HepG2 (cell line): ENCODE data around the gene POU3F1. TPM values are rescaled to one million over a fixed set of nuclear protein-coding genes. Genes with fewer than 3 reads are reported as not detected.

ENCODE experiments used
- ATAC-seq: fragments of 200-7000 bp; cut with Tn5 transposase; 3 replicates; pipeline ENCODE4 v1.9.1; 2020; ENCODE audit warnings: mild to moderate bottlenecking, moderate library complexity
- BruUV-seq: library from RNA; stranded (reverse); fragments of 400-500 nt; replicated peaks from 2 replicates; lab custom pipeline; 2021; lab: Mats Ljungman, UMichigan
- CTCF ChIA-PET: fragments of 300-600 bp; formaldehyde crosslinking; extraction: SDS; loops from one replicate; lab custom pipeline; 2021; ENCODE audit warnings: low total read pairs, inconsistent platforms, low intra/inter-chr PET ratio; lab: Yijun Ruan, JAX
- POLR2A ChIA-PET: fragments of 350-600 bp; sonication (Branson Sonifier 250); formaldehyde crosslinking; loops from one replicate; lab custom pipeline; 2020; ENCODE audit warnings: antibody characterized with exemption, inconsistent platforms; lab: Yijun Ruan, JAX
- DNase-seq: peaks from one replicate; pipeline ENCODE4 v3.0.0-alpha.2; 2015; ENCODE audit warnings: low spot score
- FAIRE-seq: peaks from 3 replicates; lab custom pipeline; 2011; peaks lifted over from hg19 to GRCh38; lab: Jason Lieb, UNC
- H2AFZ ChIP-seq: one replicate; pipeline ENCODE4 v1.6.1; 2011; ENCODE audit warnings: low read length, inconsistent platforms
- H3K27ac ChIP-seq: fragments of 300-600 bp; 3 replicates; pipeline ENCODE4 v1.8.0; 2011; ENCODE audit warnings: mixed run types, mild to moderate bottlenecking, mixed read lengths, low read length, inconsistent platforms; ENCODE audit not compliant: insufficient read depth; ENCODE audit errors: extremely low read length
- H3K27me3 ChIP-seq, 2 experiments: fragments of 200-600 bp in 1 of 2; 2 replicates in 1 of 2; 3 replicates in 1 of 2; pipeline versions ENCODE4 v1.6.0 to v1.8.0; 2011; ENCODE audit warnings: low read length in 2 of 2, mild to moderate bottlenecking in 2 of 2, moderate library complexity in 2 of 2, inconsistent platforms in 1 of 2; ENCODE audit not compliant: insufficient read depth in 2 of 2, control insufficient read depth in 1 of 2
- H3K36me3 ChIP-seq, 2 experiments: fragments of 200-600 bp in 1 of 2; replicated peaks in 1 of 2; 2 replicates in 1 of 2; 3 replicates in 1 of 2; pipeline versions ENCODE4 v1.5.1 to v1.8.0; 2011; ENCODE audit warnings: low read length in 2 of 2, inconsistent platforms in 1 of 2; ENCODE audit not compliant: insufficient read depth in 2 of 2, control insufficient read depth in 1 of 2
- H3K4me1 ChIP-seq: 2 replicates; pipeline ENCODE4 v1.5.1; 2012; ENCODE audit warnings: low read length, inconsistent platforms; ENCODE audit not compliant: insufficient read depth
- H3K4me2 ChIP-seq: 2 replicates; pipeline ENCODE4 v1.6.0; 2011; ENCODE audit warnings: low read depth, low read length, inconsistent platforms
- H3K4me3 ChIP-seq, 3 experiments: fragments of 200-600 bp in 1 of 3; sonication (generic), shearing (Covaris generic) in 1 of 3; replicated peaks in 1 of 3; 2 replicates each; pipeline ENCODE4 v1.5.1; 2011 to 2016; ENCODE audit warnings: low read length in 3 of 3, inconsistent platforms in 2 of 3, low read depth in 2 of 3, mild to moderate bottlenecking in 2 of 3, control low read depth in 1 of 3, mixed read lengths in 1 of 3; ENCODE audit not compliant: insufficient read depth in 1 of 3
- H3K79me2 ChIP-seq: one replicate; pipeline ENCODE4 v1.6.1; 2011; ENCODE audit warnings: low read length, inconsistent platforms; ENCODE audit not compliant: insufficient read depth
- H3K9ac ChIP-seq: 2 replicates; pipeline ENCODE4 v1.6.0; 2011; ENCODE audit warnings: mild to moderate bottlenecking, low read depth, low read length, inconsistent platforms; ENCODE audit not compliant: insufficient read depth
- H3K9me3 ChIP-seq: 2 replicates; pipeline ENCODE4 v1.5.1; 2012; ENCODE audit warnings: mild to moderate bottlenecking, low read length
- H4K20me1 ChIP-seq: 2 replicates; pipeline ENCODE4 v1.6.0; 2011; ENCODE audit warnings: inconsistent platforms, mild to moderate bottlenecking, low read length, moderate library complexity; ENCODE audit not compliant: insufficient read depth
- AHDC1 ChIP-seq: sonication (generic); formaldehyde crosslinking; IDR thresholded peaks from 2 replicates; pipeline ENCODE4 v1.5.1; 2020; ENCODE audit warnings: mild to moderate bottlenecking, missing genetic modification reagents, borderline replicate concordance
- DRAP1 ChIP-seq: IDR thresholded peaks from 2 replicates; pipeline ENCODE4 v1.6.1; 2016; ENCODE audit warnings: missing genetic modification reagents, missing compliant biosample characterization
- FOXK1 ChIP-seq: sonication (generic); formaldehyde crosslinking; IDR thresholded peaks from 2 replicates; pipeline ENCODE4 v1.4.0; 2020; ENCODE audit warnings: low read depth, missing genetic modification reagents, borderline replicate concordance
- PAWR ChIP-seq: sonication (generic); formaldehyde crosslinking; IDR thresholded peaks from 2 replicates; pipeline ENCODE4 v1.4.0; 2020; ENCODE audit warnings: missing genetic modification reagents, mild to moderate bottlenecking, borderline replicate concordance
- PHF21A ChIP-seq: sonication (generic); formaldehyde crosslinking; IDR thresholded peaks from 2 replicates; pipeline ENCODE4 v1.5.0; 2020; ENCODE audit warnings: mild to moderate bottlenecking, missing genetic modification reagents
- RAD21 ChIP-seq: fragments of 450-650 bp; formaldehyde crosslinking; IDR thresholded peaks from 2 replicates; pipeline ENCODE4 v1.5.0; 2020; ENCODE audit warnings: mild to moderate bottlenecking
- SMC3 ChIP-seq: IDR thresholded peaks from 2 replicates; pipeline ENCODE4 v1.6.1; 2011; ENCODE audit warnings: low read length, improper control_type of control experiment
- STAG1 ChIP-seq: sonication (generic); formaldehyde crosslinking; IDR thresholded peaks from 2 replicates; pipeline ENCODE4 v1.4.0; 2020; ENCODE audit warnings: missing genetic modification reagents
- TCF12 ChIP-seq, 2 experiments: fragments of 450-650 bp in 1 of 2; sonication (generic) in 1 of 2; formaldehyde crosslinking in 1 of 2; IDR thresholded peaks; 2 replicates each; pipeline versions ENCODE4 v1.6.1 to v1.8.0; 2017 to 2022; ENCODE audit warnings: antibody characterized with exemption in 1 of 2, mild to moderate bottlenecking in 1 of 2, missing genetic modification reagents in 1 of 2, moderate library complexity in 1 of 2
- ZNF616 ChIP-seq: sonication (generic); formaldehyde crosslinking; IDR thresholded peaks from 2 replicates; pipeline ENCODE4 v1.5.0; 2020; ENCODE audit warnings: low read depth, mild to moderate bottlenecking, missing genetic modification reagents
- ZNF703 ChIP-seq: sonication (generic); formaldehyde crosslinking; IDR thresholded peaks from 2 replicates; pipeline ENCODE4 v1.5.1; 2020; ENCODE audit warnings: missing genetic modification reagents, mild to moderate bottlenecking, moderate library complexity, borderline replicate concordance
- ZNF709 ChIP-seq: sonication (generic); formaldehyde crosslinking; IDR thresholded peaks from 2 replicates; pipeline ENCODE4 v1.5.0; 2020; ENCODE audit warnings: mild to moderate bottlenecking, missing genetic modification reagents
- ZNF75D ChIP-seq: sonication (generic); formaldehyde crosslinking; IDR thresholded peaks from 2 replicates; pipeline ENCODE4 v1.8.1; 2023; ENCODE audit warnings: missing genetic modification reagents, mild to moderate bottlenecking, borderline replicate concordance
- WGBS: methylation state at CpG from one replicate; pipeline ENCODE4 v1.1.6; 2017; ENCODE audit warnings: low lambda C conversion rate; 5-methylcytosine and 5-hydroxymethylcytosine counted together
- in situ Hi-C: cut with HindIII; loops from 2 replicates; pipeline ENCODE4 v1.10.0; 2017; ENCODE audit warnings: low pct_unique_long_range_greater_than_20kb; ENCODE audit not compliant: extremely low pct_ligation_motif_present
- intact Hi-C: fragments of 100-400 bp; cut with micrococcal nuclease; formaldehyde crosslinking; loops from one replicate; pipeline ENCODE4 v1.10.0; 2022; ENCODE audit not compliant: unreplicated experiment
- polyA plus RNA-seq, 8 experiments: library from polyadenylated mRNA; depleted of rRNA in 3 of 8; stranded (reverse) in 7 of 8; unstranded in 1 of 8; fragments of >200 nt; fragmentation: Illumina TruSeq in 4 of 8; extraction: Trizol in 4 of 8; gene quantifications; 2 replicates each; pipeline versions ENCODE4 v1.2.1 to v1.2.3, GENCODE V29; 2011 to 2016; ENCODE audit warnings: low read depth in 4 of 8, missing spikeins in 1 of 8, mixed read lengths in 1 of 8; ENCODE audit not compliant: insufficient read depth in 1 of 8
- total RNA-seq, 5 experiments: library from RNA; depleted of rRNA; stranded (reverse); fragments of >200 nt; fragmentation: Illumina TruSeq; extraction: Trizol; gene quantifications; 2 replicates each; pipeline ENCODE4 v1.2.3, GENCODE V29; 2016; ENCODE audit warnings: low read depth in 1 of 5

The POU3F1 gene
- total and polyA plus RNA-seq, 2 of the 13 experiments (the other 11 are each of a cell fraction or from before 2014, with no cell fraction given): not detected

- Histone ChIP-seq H3K4me1 (no peaks in the 10 kb centered on the region), H3K9ac (no peak overlapping the region), H3K27ac (no peak overlapping the region), H2AFZ (no peak overlapping the region), H4K20me1 (no peaks in the 10 kb centered on the region), H3K79me2 (no peaks in the 10 kb centered on the region), H3K36me3 (no peaks in the 10 kb centered on the region), H3K4me2 (no peak overlapping the region), H3K27me3 (peaks cover 6 to 33% of the 10 kb centered on the region in 2 experiments; a peak in 4 of 5 replicates), H3K4me3 (no peak overlapping the region), H3K9me3 (no peaks in the 10 kb centered on the region)
- no peak for DNase-seq
- ChIA-PET POLR2A (interaction anchor here (0.7 kb wide), 1 partner anchor 37 kb away, joined by 3 read pairs; no protein-coding TSS in a partner anchor), CTCF (interaction anchor here (1.2 to 1.3 kb wide), 3 partner anchors 367 to 781 kb away, joined by 3 to 4 read pairs (median 3); no protein-coding TSS in a partner anchor)
- ATAC-seq: peak; percentile 84
- BruUV-seq: no TSS peak
- no peak for FAIRE-seq
- intact Hi-C loops: loop anchor here (5.0 kb wide), 2 partner anchors 365 to 800 kb away; no protein-coding TSS in a partner anchor
- in situ Hi-C loops: loop anchor here (10.0 kb wide), 1 partner anchor 547 kb away; no protein-coding TSS in a partner anchor
- 27% methylated on average over 5 of the region's 5 CpGs for WGBS
- TF ChIP-seq FOXK1 (no peak), ZNF703 (CRISPR knock-in tag) (no peak), DRAP1 (CRISPR knock-in tag) (no peak), ZNF75D (CRISPR knock-in tag) (no peak), PHF21A (CRISPR knock-in tag) (no peak), SMC3 (peak; percentile 70; the same call in 1 of the 2 replicates), ZNF709 (CRISPR knock-in tag) (no peak), RAD21 (CRISPR knock-in tag) (peak; percentile 65), PAWR (CRISPR knock-in tag) (no peak), ZNF616 (CRISPR knock-in tag) (no peak), TCF12 (IDR thresholded peaks at IDR 0.05) (no peak), TCF12 (CRISPR knock-in tag; IDR thresholded peaks at IDR 0.05) (no peak), AHDC1 (CRISPR knock-in tag) (no peak), STAG1 (CRISPR knock-in tag) (peak; percentile 86)
Observed at GRCh38 chr1:38037221-38037939, 9.2 kb downstream of the POU3F1 start.
